Measurements from ENCODE around the gene MAN2A2. TPM values are rescaled to one million over a fixed set of nuclear protein-coding genes. Genes with fewer than 3 reads are reported as not detected.
A peak's percentile ranks its signal among the peaks of the same experiment; 100 is the strongest.

The MAN2A2 gene
- total RNA-seq, 1 donor from 2014 or later, result 8.4 TPM

DNA sequence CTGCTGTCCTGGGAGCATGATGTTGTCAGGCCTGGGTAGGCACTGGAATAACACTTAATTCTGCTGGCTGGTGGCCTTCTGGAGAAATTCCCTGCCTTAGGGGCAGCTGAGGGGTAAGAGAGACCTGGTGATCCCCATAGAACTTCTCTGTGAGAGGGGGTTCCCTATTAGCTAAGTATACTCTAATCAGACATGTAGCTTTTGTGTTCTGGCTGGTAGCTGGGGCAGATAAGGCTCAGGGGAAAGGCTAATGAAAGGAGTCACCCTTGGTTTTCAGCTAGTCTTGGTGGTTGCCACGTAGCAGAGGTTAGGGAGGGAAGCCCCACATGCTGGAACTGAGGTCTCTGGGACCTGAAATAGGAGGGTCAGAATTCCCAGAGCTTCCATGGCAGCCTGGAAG lies 30.2 kb downstream of the MAN2A2 start:
- DNase-seq (ENCODE audit: low read depth), result no peak
- H3K4me3 ChIP-seq (ENCODE audit: low read depth, low read length), result no peak overlapping the region
- no peaks in the 10 kb centered on the region for H3K27me3 ChIP-seq (ENCODE audit: control insufficient read depth, insufficient read depth, low read length)
- FAIRE-seq, result no peak
- TF ChIP-seq, protein P1, sequence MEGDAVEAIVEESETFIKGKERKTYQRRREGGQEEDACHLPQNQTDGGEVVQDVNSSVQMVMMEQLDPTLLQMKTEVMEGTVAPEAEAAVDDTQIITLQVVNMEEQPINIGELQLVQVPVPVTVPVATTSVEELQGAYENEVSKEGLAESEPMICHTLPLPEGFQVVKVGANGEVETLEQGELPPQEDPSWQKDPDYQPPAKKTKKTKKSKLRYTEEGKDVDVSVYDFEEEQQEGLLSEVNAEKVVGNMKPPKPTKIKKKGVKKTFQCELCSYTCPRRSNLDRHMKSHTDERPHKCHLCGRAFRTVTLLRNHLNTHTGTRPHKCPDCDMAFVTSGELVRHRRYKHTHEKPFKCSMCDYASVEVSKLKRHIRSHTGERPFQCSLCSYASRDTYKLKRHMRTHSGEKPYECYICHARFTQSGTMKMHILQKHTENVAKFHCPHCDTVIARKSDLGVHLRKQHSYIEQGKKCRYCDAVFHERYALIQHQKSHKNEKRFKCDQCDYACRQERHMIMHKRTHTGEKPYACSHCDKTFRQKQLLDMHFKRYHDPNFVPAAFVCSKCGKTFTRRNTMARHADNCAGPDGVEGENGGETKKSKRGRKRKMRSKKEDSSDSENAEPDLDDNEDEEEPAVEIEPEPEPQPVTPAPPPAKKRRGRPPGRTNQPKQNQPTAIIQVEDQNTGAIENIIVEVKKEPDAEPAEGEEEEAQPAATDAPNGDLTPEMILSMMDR (IDR thresholded peaks at IDR 0.05; ENCODE audit: insufficient read depth, low read length, severe bottlenecking), result no peak
- H3K36me3 ChIP-seq (ENCODE audit: control insufficient read depth, insufficient read depth, low read length), result peaks cover 3% of the 10 kb centered on the region

DNA sequence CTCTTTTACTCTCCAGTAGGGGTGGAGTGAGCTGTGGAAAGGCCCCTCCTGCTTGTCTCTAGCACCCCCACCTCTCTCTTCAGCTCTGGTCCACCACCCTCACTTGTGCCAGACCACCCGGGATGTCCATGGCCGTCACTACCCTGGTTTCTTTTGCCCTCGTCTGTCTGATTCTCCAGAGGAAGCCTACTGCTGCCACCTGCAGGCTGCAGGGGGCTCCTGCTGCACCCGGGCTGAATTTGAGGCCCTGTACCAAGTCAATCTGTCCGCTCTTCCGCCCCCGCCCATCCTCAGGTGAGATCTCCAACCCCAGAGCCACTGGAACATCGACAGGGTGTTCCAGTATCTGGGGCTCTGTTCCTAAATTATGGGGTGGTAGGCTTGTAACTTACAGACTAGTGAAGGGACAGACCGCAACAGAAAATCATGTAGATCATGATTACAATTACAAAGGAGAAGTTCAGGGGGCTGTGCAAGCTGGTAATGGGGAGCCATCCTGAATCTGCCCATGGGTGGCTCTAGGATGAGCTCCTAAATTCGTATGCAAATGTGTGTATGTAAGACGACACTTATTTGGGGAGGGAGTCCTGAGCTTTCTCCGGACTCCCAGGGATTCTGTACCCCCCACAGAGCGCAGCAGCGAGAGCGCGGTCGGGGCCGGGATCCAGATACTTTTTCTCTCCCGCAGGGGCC lies 31.3 kb downstream of the MAN2A2 start:
- DNase-seq (ENCODE audit: low read depth) (peak; percentile 77), FAIRE-seq (no peak)
- Histone ChIP-seq H3K4me3 (ENCODE audit: low read depth, low read length) (peak overlapping the region; percentile 83), H3K27me3 (ENCODE audit: control insufficient read depth, insufficient read depth, low read length) (no peaks in the 10 kb centered on the region), H3K36me3 (ENCODE audit: control insufficient read depth, insufficient read depth, low read length) (peaks cover 8% of the 10 kb centered on the region)
- TF ChIP-seq, protein P1 (IDR thresholded peaks at IDR 0.05; ENCODE audit: insufficient read depth, low read length, severe bottlenecking), result peak; percentile 95

DNA sequence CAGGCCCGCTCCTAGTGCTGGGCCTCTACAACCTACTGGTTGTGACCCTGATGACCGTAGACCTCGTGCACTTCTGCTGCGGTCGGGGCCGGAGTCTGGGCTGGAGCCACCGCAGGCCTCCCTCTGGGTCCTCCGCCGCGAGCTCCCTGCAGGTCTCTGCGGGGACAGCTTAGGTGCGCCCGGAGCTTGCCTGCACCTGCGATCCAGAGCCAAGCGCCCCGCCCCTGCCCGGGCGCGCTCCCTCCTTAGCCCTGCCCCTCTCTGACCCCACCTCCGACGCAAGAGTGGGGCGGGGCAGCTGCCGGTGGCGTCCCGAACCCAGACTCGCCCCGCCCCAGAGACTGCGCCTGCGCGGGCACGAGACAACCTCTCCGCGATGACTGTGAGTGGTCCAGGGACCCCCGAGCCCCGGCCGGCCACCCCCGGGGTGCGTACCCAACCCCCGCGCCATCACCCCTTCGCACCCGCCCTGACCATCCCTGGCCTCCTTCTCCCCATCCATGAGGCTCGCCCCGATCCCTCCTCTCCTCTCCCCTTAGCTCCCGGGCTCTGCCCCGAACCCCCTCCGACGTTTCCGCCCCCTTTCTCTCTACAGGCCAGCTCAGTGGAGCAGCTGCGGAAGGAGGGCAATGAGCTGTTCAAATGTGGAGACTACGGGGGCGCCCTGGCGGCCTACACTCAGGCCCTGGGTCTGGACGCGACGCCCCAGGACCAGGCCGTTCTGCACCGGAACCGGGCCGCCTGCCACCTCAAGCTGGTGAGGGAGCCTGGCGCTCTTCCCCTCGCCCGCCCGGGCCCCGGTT lies 32.0 kb downstream of the MAN2A2 start, which contains the start of gene UNC45A:
TSS of gene UNC45A (plus strand) at position 337 of the 803 bp plus-strand sequence. CDS start at position 377, 40 bp downstream.
- Histone ChIP-seq H3K36me3 (ENCODE audit: control insufficient read depth, insufficient read depth, low read length) (peaks cover 15% of the 10 kb centered on the region), H3K27me3 (ENCODE audit: control insufficient read depth, insufficient read depth, low read length) (no peaks in the 10 kb centered on the region), H3K4me3 (ENCODE audit: low read depth, low read length) (peak within 1 kb of the TSS; percentile 83)
- no peak for FAIRE-seq
- TF ChIP-seq, protein P1 (IDR thresholded peaks at IDR 0.05; ENCODE audit: insufficient read depth, low read length, severe bottlenecking), result no peak
- peak; percentile 82 for DNase-seq (ENCODE audit: low read depth)

DNA sequence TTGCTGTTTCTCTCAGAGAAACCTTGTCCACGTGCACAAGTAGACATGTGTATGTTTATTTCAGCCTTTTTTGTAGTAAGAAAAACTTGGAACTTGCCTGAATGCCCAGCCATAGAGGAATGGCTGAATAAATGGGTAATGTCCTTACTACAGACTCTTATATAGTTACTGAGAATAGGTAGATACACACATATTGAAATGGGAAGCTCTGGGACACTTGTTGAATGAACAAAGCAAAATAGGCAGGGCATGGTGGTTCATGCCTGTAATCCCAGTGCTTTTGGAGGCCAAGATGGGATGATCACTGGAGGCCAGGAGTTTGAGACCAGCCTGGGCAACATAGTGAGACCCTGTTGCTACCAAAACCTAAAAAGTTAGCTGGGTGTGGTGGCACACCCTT lies 33.7 kb downstream of the MAN2A2 start:
- FAIRE-seq (no peak), DNase-seq (ENCODE audit: low read depth) (no peak)
- Histone ChIP-seq H3K36me3 (ENCODE audit: control insufficient read depth, insufficient read depth, low read length) (peaks cover 24% of the 10 kb centered on the region), H3K27me3 (ENCODE audit: control insufficient read depth, insufficient read depth, low read length) (no peaks in the 10 kb centered on the region), H3K4me3 (ENCODE audit: low read depth, low read length) (no peak overlapping the region)
- TF ChIP-seq, protein P1 (IDR thresholded peaks at IDR 0.05; ENCODE audit: insufficient read depth, low read length, severe bottlenecking), result no peak

DNA sequence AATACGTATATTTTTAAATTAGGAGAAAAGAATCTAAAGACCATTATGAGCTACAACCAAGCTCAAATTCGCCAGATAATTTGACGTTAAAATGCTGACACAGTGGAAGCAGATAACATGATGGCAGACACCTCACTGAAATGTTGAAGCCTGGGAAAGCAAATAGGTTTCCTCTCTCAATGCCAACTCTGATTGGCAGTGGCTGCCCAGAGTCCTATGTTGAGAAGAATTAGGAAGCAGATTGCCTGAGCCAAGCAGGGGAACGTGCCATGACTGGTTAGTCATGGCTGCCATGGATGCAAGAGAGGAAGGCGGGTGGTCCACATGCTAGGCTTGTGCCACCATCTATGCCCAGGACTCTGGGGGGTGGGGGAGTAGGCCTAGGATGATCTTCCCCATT lies 35.2 kb downstream of the MAN2A2 start:
- no peak overlapping the region for H3K4me3 ChIP-seq (ENCODE audit: low read depth, low read length)
- H3K27me3 ChIP-seq (ENCODE audit: control insufficient read depth, insufficient read depth, low read length), result no peaks in the 10 kb centered on the region
- DNase-seq (ENCODE audit: low read depth), result no peak
- H3K36me3 ChIP-seq (ENCODE audit: control insufficient read depth, insufficient read depth, low read length), result peaks cover 35% of the 10 kb centered on the region
- TF ChIP-seq, protein P1 (IDR thresholded peaks at IDR 0.05; ENCODE audit: insufficient read depth, low read length, severe bottlenecking), result no peak
- no peak for FAIRE-seq
